ENCODE measurements around the gene TANGO6. TPM values are rescaled to one million over a fixed set of nuclear protein-coding genes. Genes with fewer than 3 reads are reported as not detected.

Gene TANGO6
- polyA plus RNA-seq, 4 donors = 6.4 to 7.9 (median 6.9) TPM

- peak in 3 of 4 donors; percentile 62 to 68 (median 65) for DNase-seq (ENCODE audit: low read depth in 4 of 4, low spot score in 2 of 4)
Observed at GRCh38 chr16:69131839-69132423, 288.6 kb downstream of the TANGO6 start.

- DNase-seq (ENCODE audit: low read depth in 4 of 4, low spot score in 2 of 4) = peak in 3 of 4 donors; percentile 45 to 65 (median 65)
Observed at GRCh38 chr16:69132424-69133252, 289.3 kb downstream of the TANGO6 start, which contains the start of the genes CHTF8 and UTP4. TSS of gene CHTF8 (minus strand) at chr16:69132588. CDS start at chr16:69121458, 11,130 bp downstream. TSS of gene UTP4 (plus strand) at chr16:69132649. CDS start at chr16:69133460, 811 bp downstream.

GRCh38 chr16:69133373-69133954 lies 290.1 kb downstream of the TANGO6 start:
- no peak for DNase-seq (ENCODE audit: low read depth in 4 of 4, low spot score in 2 of 4)

Other genes starting within 250 kb of the TANGO6 start
- 10 to 100 TPM; 59.6 to 67.4 (median 62.9) TPM for gene CDH3, start 198.2 kb upstream of the TANGO6 start, polyA plus RNA-seq (ENCODE audit: insufficient read length in 4 of 4)
- 100 to 1,000 TPM in 2 of 4 donors, 10 to 100 TPM in 2; 91.0 to 108 (median 99.4) TPM for gene CDH1, start 106.2 kb upstream of the TANGO6 start, polyA plus RNA-seq (ENCODE audit: insufficient read length in 4 of 4)